ENCODE data around the gene ALDH1A2.
A peak's percentile ranks its signal among the peaks of the same experiment; 100 is the strongest.
"Not testable (repeated sequence)": the region's sequence is repeated elsewhere in the genome, so short reads cannot be mapped to it uniquely, and the experiment has no call there.

Gene ALDH1A2

DNA sequence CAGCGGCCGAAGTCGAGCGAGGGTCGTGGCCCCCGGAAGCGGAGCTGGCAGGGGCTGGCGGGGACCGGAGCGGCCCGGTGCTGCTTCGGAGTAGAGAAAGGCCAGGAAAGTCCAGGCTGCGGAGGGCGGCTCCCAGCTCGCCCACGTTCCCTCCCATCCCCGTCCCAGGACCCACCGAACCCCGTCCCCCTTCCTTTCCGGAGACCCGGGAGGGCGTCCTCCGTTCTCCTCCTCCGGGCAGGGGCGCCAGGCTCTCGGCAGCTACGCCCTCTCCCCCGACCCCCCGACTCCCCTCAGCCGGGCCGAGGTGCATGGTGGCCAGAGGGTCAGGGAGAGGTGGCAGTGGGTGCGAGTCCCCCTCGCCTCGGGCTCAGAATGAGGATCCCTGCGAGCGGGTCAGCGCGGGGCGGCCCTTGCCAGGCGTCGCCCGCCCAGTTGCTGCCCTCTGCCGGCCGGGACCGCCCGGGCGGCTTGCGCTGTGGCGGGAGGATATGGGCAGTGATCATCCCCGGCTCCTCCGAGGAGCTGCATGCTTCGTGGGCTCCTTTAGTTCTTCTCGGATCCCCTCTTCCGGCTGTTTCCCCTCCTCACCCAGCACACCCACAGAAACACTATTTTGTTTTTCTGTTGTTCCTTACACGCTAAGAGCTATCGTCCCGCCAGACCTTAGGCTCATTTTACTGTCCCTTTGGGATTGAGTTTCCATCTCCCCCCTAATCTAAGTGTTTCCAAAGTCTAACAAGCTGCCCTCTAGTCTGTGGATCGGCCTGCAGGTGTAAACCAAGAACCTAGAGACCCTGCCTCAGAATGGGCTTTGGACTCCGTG, 744 bp upstream of the ALDH1A2 start:
- DNase-seq (ENCODE audit: low spot score) = peak; percentile 51

DNA sequence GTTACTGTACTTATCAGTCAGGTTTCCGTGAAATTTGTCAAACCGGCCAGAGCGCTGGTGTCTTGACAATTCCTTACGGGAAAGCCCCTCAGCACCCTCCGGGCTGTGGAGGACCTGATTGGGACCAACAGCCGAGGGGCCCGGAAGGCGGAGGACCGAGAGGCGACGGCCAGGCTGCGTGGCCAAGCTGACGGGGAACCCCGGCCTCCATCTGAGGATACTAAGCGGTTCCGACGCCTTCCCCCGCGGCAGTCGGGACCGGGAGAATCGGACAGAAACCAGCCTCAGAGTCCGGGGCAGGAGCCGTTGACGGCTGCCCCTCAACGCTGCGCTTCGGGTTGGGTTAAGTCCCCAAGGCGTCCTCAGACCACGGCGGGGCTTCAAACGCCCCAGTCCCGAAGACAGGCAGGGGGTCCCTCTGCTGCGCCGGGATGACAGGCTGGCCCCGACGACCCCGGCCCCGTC, 499 bp downstream of the ALDH1A2 start:
- DNase-seq (ENCODE audit: low spot score) = no peak

DNA sequence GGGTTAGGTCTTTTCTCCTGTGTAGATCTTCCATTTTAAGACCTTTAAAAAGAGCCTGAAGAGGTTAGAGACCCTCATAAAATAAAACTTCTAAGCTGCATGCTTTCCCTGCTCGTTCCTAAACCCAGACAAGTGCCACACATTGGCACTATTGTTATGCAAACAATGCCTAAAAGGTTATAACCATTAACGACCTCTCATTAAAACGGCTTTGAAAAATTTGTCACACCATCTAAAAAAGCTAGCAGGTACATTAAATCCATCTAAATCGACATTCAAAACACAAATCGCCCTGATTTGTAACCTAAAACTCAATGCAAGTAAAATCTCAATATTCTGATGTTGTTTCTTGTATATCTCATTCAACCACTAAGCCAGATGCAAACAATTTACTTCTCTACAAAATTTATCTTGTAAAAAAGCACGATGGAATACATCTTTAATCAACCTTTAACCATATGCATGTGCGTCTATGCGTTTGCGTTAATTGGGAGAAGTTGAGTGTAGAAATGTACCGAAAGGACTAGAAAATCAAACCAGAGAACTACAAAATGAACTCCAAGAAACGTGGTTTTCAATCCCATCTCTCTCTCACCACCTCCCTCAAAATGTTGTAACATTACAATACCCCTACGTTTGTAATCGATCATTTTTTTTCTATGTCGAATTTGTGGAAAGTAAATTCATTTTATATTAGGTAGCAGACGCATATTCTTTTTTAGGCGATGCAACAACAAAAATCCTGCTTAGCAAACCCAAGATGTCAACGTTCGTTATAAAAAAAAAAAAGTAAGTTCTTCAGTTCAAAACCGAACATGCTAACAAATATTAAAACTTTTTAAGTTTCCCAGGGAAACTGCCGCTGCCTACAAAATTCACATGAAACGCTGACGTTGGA, 1.2 kb downstream of the ALDH1A2 start:
- no peak for DNase-seq (ENCODE audit: low spot score)

DNA sequence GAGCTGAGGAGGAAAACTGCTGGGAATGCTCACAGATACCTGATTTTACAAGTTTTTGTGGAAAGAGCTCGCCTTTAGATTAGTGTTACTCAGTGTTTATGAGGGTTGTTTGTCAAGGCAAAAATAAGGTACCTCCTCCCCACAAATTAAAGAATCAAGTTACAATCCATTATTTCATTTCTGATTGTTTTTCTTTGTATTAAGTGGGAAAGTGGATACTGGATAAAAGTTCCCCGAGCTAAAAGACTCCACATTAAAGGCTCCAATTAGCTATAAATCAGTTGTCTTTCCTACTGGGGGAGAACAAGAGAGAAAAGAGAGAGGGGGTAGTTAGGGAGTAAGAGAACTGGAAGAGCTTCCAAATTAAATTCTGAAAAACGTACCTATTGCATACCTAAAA, 1.9 kb downstream of the ALDH1A2 start:
- no peak for DNase-seq (ENCODE audit: low spot score)

DNA sequence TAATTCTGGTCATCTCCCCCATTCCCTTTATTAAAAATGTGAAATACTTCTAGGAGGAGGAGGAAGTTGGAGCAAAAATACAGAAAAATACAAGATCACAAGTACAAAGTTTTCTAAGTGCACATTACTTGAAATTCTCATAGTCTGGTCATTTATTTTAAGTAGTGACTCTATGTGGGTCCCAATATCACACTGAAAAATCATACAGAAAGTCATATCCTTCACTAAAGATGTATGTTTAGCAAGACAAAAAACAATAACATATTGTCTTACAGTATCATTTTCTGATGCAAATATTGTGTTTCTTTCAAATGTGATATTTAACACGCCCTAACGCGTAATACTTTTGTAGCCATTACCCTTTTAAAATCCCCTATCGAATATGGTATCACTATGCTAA, 2.5 kb downstream of the ALDH1A2 start:
- no peak for DNase-seq (ENCODE audit: low spot score)

DNA sequence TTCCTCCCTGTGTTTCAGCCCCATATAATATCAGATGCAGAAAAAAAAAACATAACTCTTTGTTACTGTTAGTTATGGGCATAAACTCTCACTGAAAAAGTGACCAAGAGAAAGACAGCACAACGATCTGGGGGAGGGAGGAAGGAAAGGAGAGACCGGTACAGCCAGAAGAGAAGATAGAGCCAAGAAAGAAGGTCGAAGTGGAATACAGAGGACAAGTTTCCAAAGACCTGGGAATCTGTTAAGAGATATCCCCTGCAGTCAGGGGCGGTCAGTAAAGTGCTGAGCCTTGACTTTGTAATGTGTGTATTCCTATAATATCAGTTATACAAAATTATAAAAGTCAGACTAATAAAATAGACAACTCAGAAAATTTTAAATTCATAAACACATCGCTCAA, 3.3 kb downstream of the ALDH1A2 start:
- no peak for DNase-seq (ENCODE audit: low spot score)

DNA sequence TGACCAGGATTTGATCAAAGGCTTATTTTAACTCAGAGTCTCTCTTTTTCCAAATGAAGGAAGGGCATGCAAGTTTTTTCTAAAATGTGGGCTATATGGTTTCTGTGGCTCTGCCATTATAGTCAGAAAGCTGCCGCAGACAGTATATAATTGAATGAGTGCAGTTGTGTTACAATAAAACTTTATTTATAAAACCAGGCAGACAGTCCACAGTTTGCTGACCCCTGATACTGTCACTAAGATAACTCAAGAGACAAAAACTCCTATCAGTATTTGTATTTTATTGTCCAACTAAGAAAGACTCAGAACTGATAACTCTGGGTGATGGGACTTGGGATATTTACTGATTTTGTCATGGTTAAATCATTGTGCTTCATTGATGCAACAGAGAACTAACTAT, 4.9 kb downstream of the ALDH1A2 start:
- no peak for DNase-seq (ENCODE audit: low spot score)

DNA sequence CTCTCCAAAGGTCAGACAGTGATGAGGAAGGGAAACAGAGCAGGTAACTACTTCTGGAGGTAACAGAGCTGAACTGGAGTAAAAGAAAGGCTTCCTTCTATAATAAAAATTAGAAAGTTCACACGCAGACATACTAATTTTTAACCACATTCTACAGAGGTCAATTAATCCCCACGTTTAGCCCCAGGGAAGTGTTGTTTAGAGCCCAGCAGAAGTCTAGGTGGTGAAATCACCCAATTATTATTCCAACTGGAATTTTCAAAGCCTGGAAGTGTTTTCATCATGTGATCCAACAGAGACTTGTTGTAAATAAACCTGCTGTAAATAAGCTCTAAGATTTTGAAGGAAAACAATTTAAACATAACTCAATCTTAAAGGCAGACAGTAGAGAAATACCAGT, 6.8 kb downstream of the ALDH1A2 start:
- DNase-seq (ENCODE audit: low spot score) = no peak

DNA sequence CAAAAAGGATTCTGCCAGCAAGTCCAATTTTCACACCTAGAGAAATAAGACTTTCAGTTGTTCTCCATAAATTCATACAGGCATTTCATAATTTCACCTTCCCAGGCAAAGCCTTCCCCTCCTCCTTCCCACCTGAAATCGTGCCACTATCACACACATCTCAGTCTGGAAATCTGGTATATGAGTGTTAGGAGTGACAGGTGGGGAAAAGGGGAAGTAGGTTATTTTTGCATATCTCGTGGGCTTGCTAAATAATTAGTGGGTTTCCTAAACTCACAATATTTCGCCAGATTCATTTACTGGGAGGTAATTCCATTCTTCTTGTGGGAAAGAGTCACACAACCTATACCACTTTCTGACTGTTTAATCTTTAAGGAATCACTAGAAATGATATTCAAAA, 7.4 kb downstream of the ALDH1A2 start:
- DNase-seq (ENCODE audit: low spot score) = no peak

DNA sequence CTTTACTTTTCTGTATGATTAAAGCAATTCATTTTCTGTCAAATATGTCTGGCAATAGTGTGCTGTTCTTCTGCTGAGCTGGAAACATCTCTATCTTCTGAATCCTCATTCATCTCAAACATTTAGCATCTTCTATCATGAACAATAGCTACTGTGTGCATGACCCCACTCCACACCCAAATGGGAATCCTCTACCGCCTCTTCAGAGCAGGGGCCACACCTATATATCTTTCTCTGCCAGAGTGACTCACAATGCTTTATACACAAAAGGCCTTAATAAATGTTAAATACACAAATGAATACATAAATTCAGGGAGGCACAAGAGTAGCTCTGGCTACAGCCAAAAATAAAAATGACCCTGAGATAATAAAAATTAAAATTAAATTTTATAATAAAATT, 8.0 kb downstream of the ALDH1A2 start:
- DNase-seq (ENCODE audit: low spot score) = no peak

DNA sequence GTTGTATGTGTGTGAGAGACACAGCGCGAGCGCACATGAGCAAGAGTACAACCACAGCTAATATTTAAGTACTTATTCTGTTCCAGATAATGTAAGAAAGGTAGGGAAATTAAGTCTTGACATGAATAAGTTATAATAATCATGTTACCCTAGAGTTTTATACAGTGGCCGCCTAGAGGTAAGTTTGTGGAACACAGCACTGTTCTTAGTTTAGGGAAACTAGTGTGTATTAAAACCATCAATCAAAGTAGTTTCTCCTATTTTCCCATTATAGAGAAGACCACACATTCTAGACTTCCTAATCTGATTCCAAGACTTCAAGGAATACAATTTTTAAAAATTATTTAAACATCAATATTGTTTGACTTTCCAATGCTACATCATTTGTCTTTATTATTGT, 9.5 kb downstream of the ALDH1A2 start:
- DNase-seq (ENCODE audit: low spot score) = no peak

DNA sequence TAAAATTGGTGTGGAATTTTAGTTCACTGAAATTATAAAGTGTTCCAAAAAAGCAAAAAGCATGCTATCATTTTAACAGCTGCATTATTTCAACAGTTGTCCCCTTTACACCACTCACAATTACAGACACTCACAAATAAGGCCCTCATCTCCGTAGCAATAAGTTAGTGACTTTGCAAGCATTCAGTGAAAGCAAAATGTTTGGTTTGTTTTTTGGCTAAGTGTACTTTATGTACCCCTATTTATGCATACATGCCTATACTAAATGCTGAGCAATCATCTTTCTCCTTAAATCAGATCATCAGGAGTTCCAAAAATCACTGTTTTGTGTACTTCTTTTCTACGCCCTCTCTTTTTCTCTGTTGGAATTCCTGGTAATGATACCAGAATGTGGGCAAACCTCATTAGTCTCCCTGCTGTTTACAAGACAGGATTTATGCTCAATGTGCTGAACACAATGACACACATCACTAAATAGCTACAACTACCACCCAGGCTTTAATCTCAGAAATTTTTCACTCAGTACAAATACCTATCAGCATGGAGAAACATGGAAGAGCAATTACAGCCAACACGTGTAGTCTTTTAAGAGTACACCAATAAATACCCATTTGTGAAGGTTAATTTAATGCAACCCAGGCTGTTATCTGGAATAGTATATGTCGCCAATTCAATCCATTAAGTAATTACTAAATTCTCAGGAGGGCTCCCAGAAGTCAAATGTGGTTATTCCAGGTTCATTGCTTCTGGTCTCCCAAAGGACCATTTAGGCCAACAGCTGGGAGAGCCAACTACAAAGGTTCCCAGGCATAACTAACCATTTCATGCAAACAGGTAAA, 12.0 kb downstream of the ALDH1A2 start:
- no peak for DNase-seq (ENCODE audit: low spot score)

DNA sequence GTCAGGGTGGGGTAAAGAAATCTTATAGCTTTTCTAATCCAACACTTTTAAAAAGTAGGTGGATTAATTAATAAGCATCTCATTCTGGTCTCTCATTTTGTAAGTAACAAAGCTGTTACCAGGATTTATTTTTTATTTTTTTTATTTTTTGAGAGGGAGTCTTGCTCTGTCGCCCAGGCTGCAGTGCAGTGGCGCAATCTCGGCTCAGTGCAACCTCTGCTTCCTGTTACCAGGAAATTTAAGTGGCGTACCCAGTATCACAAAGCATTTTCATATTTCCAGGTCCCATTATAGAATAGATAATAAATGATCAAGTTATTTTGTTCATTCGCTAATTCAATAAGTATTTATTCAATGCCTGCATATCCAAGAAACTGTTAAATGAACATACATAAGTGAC, 13.2 kb downstream of the ALDH1A2 start:
- no peak for DNase-seq (ENCODE audit: low spot score)

DNA sequence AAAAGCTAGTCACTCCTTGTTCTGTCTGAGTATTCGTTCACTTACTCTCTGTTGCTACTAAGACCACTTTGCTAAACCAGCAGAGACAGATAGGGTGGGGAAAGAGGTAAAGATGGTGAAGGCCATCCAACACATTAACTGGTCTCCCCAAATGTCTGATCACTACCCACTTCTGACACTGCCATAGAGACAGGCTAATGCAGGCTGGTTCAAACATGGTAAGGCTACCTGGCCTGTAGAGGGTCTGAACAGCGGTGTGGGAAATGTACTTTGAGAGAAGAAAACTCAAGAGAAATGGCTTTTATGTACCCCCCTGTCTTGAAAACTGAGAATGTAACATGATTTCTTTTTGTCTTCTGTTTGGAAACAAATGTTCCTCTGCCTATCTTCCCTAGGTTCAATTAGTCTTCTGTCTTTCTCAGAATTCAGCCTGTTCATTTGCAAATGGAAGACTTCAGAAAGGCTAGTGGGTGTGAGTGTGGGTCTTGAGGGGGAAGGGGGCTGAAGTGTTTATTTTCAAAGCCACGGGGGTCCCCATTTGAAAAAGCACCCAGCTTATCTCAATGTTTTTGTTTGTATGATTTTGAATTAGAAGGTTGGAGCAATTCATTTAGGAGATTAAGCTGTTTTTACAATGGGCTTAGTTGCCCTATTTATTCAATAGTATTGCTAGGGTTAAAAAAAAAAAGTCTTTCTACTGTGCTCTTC, 15.8 kb downstream of the ALDH1A2 start:
- DNase-seq (ENCODE audit: low spot score) = no peak

DNA sequence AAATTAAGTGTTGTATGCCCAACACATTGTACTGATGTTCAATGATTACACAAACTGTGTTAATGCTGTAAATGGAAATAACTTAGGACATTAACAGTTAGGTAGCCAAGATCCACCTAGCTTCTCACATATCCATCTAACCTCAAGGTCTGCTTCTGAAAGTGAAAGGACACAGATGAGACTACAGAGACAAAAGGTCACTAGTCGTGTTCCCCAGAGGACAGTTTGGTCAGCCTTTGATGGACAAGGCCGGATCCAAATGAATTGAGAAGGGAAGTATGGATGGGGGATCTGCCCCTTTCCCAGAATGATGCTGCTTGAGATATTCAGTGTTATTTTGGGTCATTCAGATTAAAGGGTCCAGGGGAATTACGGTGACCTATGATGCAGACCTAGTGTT, 17.2 kb downstream of the ALDH1A2 start:
- no peak for DNase-seq (ENCODE audit: low spot score)

DNA sequence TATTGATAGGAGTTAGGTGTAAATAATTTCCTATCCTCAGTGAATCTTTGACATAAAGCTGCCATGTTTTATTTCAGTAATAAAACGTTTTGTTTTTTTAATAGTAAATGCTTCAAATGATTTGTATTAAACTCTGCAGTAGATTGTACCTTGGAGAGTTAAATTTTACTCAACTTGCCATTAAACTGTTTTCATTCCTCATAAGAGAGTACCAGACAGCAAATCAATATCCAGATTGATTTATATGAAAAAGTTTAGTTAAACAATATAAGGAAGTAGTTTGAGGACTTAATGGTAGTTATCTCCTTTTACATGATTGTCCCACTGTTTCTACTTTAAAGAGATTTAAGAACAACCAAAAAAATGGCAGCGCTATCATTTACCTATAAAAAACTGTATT, 18.4 kb downstream of the ALDH1A2 start:
- DNase-seq (ENCODE audit: low spot score) = no peak

DNA sequence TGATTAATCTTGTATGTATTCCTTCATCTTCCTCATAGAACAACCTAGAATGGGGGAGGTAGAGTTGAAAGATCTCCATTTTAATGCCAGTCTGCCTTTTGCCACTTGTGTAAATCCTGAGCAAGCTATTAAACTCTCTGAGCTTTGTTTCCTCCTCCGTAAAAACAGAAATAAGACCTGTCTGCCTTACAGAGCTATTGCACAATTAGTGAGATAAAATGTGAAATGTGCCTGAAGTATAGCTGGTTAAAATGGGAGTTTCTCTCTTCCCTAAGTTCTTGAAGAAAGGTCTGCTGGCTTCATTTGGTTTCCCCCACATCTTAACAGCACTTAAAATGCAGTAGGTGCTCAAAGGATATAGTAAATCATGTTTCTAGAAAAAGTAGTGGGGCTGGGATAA, 19.0 kb downstream of the ALDH1A2 start:
- DNase-seq (ENCODE audit: low spot score) = no peak

DNA sequence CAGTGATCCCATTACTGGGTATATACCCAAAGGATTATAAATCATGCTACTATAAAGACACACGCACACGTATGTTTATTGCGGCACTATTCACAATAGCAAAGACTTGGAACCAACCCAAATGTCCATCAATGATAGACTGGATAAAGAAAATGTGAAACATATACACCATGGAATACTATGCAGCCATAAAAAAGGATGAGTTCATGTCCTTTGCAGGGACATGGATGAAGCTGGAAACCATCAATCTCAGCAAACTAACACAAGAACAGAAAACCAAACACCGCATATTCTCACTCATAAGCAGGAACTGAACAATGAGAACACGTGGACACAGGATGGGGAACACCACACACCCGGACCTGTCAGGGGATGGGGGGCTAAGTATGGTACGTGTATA, 20.1 kb downstream of the ALDH1A2 start:
- not testable (repeated sequence) for DNase-seq (ENCODE audit: low spot score)

DNA sequence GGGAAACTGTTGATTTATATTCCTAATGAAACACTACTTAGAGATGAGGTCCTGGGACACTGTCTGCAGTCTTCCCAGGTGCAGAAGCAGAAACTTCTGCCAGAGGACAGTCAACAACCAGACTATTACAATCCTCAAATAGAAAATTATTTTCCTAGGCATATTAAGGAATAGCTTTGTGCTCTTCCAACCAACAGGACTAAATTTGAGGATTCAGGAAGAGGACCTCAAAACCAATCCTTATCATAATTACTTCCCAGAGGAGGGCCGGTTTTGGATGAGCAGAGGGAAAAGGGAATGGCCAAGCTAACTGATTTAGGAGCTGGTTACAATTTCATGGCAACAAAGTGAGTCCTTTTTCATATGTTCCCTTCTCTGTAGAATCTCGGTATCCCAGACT, 21.0 kb downstream of the ALDH1A2 start:
- DNase-seq (ENCODE audit: low spot score) = no peak

DNA sequence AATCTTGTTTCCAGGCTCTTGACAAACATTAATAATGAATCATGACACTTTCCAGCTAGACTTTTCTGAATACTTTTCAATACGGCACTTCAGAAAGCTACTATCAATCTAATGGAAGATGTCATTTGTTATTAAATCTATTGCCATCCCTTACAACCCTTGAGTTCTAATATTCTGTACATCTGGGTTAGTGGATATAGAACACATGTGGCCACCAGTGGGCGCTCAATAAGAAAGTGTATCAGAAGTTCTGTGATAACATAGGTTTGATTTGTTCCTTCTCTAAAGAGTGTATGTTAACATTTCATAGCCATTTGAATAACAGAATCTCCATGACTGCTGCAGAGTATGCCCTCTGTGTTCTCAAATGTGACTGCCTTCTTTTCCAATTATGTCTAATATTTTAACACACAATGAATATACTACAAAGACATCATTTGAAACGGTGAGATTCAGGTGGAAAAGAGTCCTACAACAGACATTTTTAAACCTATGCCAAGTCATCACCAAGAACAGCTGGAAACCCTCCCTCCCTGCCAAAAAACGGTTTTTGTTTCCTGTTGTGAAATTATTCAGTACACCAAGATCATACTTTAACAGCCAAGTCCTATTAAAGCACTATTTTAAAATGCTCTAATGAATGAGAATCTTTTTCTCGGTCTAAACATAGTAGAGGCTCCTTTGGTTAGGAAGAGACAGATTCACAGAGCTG, 22.2 kb downstream of the ALDH1A2 start:
- DNase-seq (ENCODE audit: low spot score) = no peak

DNA sequence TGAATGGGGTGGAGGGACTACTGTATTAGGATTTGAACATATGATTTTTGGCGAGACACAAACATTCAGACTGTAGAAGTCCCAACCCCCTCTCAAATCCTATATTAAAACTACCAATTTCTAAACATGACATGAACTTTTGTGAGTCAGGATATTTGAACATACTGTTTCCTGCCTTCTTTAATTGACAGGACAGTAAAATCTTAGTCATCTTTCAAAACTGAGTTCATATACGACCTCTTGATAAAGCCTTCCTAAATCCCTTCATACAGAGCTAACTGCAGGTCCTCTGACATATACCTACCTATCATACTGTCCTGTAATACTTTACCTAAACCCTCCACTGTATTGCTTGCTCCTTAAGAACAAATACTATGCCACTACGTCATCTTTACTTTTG, 23.5 kb downstream of the ALDH1A2 start:
- no peak for DNase-seq (ENCODE audit: low spot score)

Data from hepatic stellate cell (primary cell).